ENCODE data around the gene CAP2.
"Not testable (repeated sequence)": the region's sequence is repeated elsewhere in the genome, so short reads cannot be mapped to it uniquely, and the experiment has no call there.

The CAP2 gene

GRCh38 chr6:17501442-17501841 lies 108.0 kb downstream of the CAP2 start:
- DNase-seq (ENCODE audit: low read depth in 1 of 2, low spot score in 1 of 2): no peak

GRCh38 chr6:17501982-17502704 lies 108.7 kb downstream of the CAP2 start:
- no peak for DNase-seq (ENCODE audit: low read depth in 1 of 2, low spot score in 1 of 2)

GRCh38 chr6:17503051-17503450 lies 109.7 kb downstream of the CAP2 start:
- DNase-seq (ENCODE audit: low read depth in 1 of 2, low spot score in 1 of 2): no peak

- no peak for DNase-seq (ENCODE audit: low read depth in 1 of 2, low spot score in 1 of 2)
Measured at GRCh38 chr6:17504005-17504404, 110.6 kb downstream of the CAP2 start.

- no peak for DNase-seq (ENCODE audit: low read depth in 1 of 2, low spot score in 1 of 2)
Measured at GRCh38 chr6:17505062-17505476, 111.7 kb downstream of the CAP2 start.

GRCh38 chr6:17505767-17506280 lies 112.4 kb downstream of the CAP2 start:
- no peak for DNase-seq (ENCODE audit: low read depth in 1 of 2, low spot score in 1 of 2)

GRCh38 chr6:17506531-17506930 lies 113.1 kb downstream of the CAP2 start:
- DNase-seq (ENCODE audit: low read depth in 1 of 2, low spot score in 1 of 2): no peak

- no peak for DNase-seq (ENCODE audit: low read depth in 1 of 2, low spot score in 1 of 2)
Measured at GRCh38 chr6:17506962-17507361, 113.6 kb downstream of the CAP2 start.

- no peak for DNase-seq (ENCODE audit: low read depth in 1 of 2, low spot score in 1 of 2)
Measured at GRCh38 chr6:17511084-17511483, 117.7 kb downstream of the CAP2 start.

GRCh38 chr6:17511580-17511979 lies 118.2 kb downstream of the CAP2 start:
- DNase-seq (ENCODE audit: low read depth in 1 of 2, low spot score in 1 of 2): no peak

GRCh38 chr6:17519120-17519519 lies 125.7 kb downstream of the CAP2 start:
- DNase-seq (ENCODE audit: low read depth in 1 of 2, low spot score in 1 of 2): no peak

GRCh38 chr6:17525637-17526036 lies 132.2 kb downstream of the CAP2 start:
- DNase-seq (ENCODE audit: low read depth in 1 of 2, low spot score in 1 of 2): no peak

GRCh38 chr6:17527076-17527475 lies 133.7 kb downstream of the CAP2 start:
- DNase-seq (ENCODE audit: low read depth in 1 of 2, low spot score in 1 of 2): no peak

GRCh38 chr6:17530321-17530835 lies 137.0 kb downstream of the CAP2 start:
- no peak for DNase-seq (ENCODE audit: low read depth in 1 of 2, low spot score in 1 of 2)

GRCh38 chr6:17536586-17536985 lies 143.2 kb downstream of the CAP2 start:
- DNase-seq (ENCODE audit: low read depth in 1 of 2, low spot score in 1 of 2): no peak

- no peak for DNase-seq (ENCODE audit: low read depth in 1 of 2, low spot score in 1 of 2)
Measured at GRCh38 chr6:17542243-17542642, 148.8 kb downstream of the CAP2 start.

- DNase-seq (ENCODE audit: low read depth in 1 of 2, low spot score in 1 of 2): not testable (repeated sequence)
Measured at GRCh38 chr6:17545681-17546080, 152.3 kb downstream of the CAP2 start.

GRCh38 chr6:17551383-17551958 lies 158.1 kb downstream of the CAP2 start:
- DNase-seq (ENCODE audit: low read depth in 1 of 2, low spot score in 1 of 2): no peak

- DNase-seq (ENCODE audit: low read depth in 1 of 2, low spot score in 1 of 2): no peak
Measured at GRCh38 chr6:17552861-17553260, 159.5 kb downstream of the CAP2 start.

GRCh38 chr6:17556014-17556413 lies 162.6 kb downstream of the CAP2 start:
- DNase-seq (ENCODE audit: low read depth in 1 of 2, low spot score in 1 of 2): no peak

GRCh38 chr6:17562636-17563035 lies 169.2 kb downstream of the CAP2 start:
- no peak for DNase-seq (ENCODE audit: low read depth in 1 of 2, low spot score in 1 of 2)

GRCh38 chr6:17565399-17565798 lies 172.0 kb downstream of the CAP2 start:
- DNase-seq (ENCODE audit: low read depth in 1 of 2, low spot score in 1 of 2): no peak

All from stimulated activated CD4-positive, alpha-beta T cell treated with anti-CD3 and anti-CD28 coated beads, Interleukin-15, amount 100 ng/mL, for 1 hour (primary cell).